Caco-2 (cell line): Measurements from ENCODE around the gene PARD3. TPM values are rescaled to one million over a fixed set of nuclear protein-coding genes. Genes with fewer than 3 reads are reported as not detected.

Experiments
- BruUV-seq: library from RNA; stranded (reverse); fragments of 400-500 nt; replicated peaks from 2 replicates; lab custom pipeline; 2021; lab: Mats Ljungman, UMichigan
- CTCF ChIA-PET: fragments of 300-600 bp; sonication (Branson Sonifier 250); formaldehyde crosslinking; loops from one replicate; lab custom pipeline; 2022; ENCODE audit warnings: antibody characterized with exemption; lab: Charles Lee
- POLR2A ChIA-PET: fragments of 300-600 bp; sonication (Branson Sonifier 250); formaldehyde crosslinking; loops from one replicate; lab custom pipeline; 2022; ENCODE audit warnings: antibody characterized with exemption; lab: Charles Lee
- DNase-seq, 2 experiments: peaks; one replicate each; pipeline versions ENCODE4 v3.0.0 to v3.0.0-alpha.2; 2020 to 2022
- H3K27me3 ChIP-seq: replicated peaks from 2 replicates; pipeline ENCODE4 v1.6.0; 2011; ENCODE audit warnings: low read length; ENCODE audit not compliant: control insufficient read depth, insufficient read depth
- H3K36me3 ChIP-seq: 2 replicates; pipeline ENCODE4 v1.5.1; 2011; ENCODE audit warnings: low read length; ENCODE audit not compliant: control insufficient read depth, insufficient read depth
- H3K4me1 ChIP-seq: fragments of 250-450 bp; sonication (Bioruptor Pico); 2 replicates; pipeline ENCODE4 v1.5.1; 2020; ENCODE audit warnings: mild to moderate bottlenecking
- H3K4me3 ChIP-seq: 2 replicates; pipeline ENCODE4 v1.5.1; 2011; ENCODE audit warnings: low read depth, mild to moderate bottlenecking, control low read depth, low read length
- H3K9me3 ChIP-seq: fragments of 250-450 bp; sonication (Bioruptor Pico); 2 replicates; pipeline ENCODE4 v1.5.1; 2020; ENCODE audit warnings: mild to moderate bottlenecking, moderate library complexity
- H3K27ac Mint-ChIP-seq: one replicate; pipeline ENCODE4 v1.8.0; 2022; ENCODE audit warnings: mixed read lengths; ENCODE audit not compliant: unreplicated experiment
- H3K27me3 Mint-ChIP-seq: one replicate; pipeline ENCODE4 v1.8.0; 2022; ENCODE audit warnings: mixed read lengths; ENCODE audit not compliant: insufficient read depth, unreplicated experiment
- H3K36me3 Mint-ChIP-seq: one replicate; pipeline ENCODE4 v1.8.0; 2022; ENCODE audit warnings: mild to moderate bottlenecking, mixed read lengths; ENCODE audit not compliant: insufficient read depth, unreplicated experiment
- H3K4me1 Mint-ChIP-seq: one replicate; pipeline ENCODE4 v1.8.0; 2022; ENCODE audit warnings: low read depth, mixed read lengths; ENCODE audit not compliant: unreplicated experiment
- H3K4me3 Mint-ChIP-seq: one replicate; pipeline ENCODE4 v1.8.0; 2022; ENCODE audit warnings: mild to moderate bottlenecking, moderate library complexity, mixed read lengths; ENCODE audit not compliant: unreplicated experiment
- H3K9me3 Mint-ChIP-seq: one replicate; pipeline ENCODE4 v1.8.0; 2022; ENCODE audit warnings: mixed read lengths; ENCODE audit not compliant: unreplicated experiment
- intact Hi-C: fragments of 100-400 bp; cut with micrococcal nuclease; formaldehyde crosslinking; loops from one replicate; pipeline ENCODE4 v1.10.0; 2022; ENCODE audit not compliant: unreplicated experiment
- total RNA-seq: library from RNA; stranded (reverse); gene quantifications from 2 replicates; pipeline ENCODE4 v1.2.3, GENCODE V29; 2022
- TF ChIP-seq, protein P1 (sequence below), 2 experiments: fragments of 200-600 bp in 1 of 2; IDR thresholded peaks; 1 replicate in 1 of 2; 2 replicates in 1 of 2; pipeline versions ENCODE4 v1.5.1 to v1.8.0; 2011 to 2022; ENCODE audit warnings: antibody characterized with exemption in 1 of 2, control low read depth in 1 of 2, inconsistent platforms in 1 of 2, low read depth in 1 of 2, low read length in 1 of 2, mild to moderate bottlenecking in 1 of 2, moderate library complexity in 1 of 2; ENCODE audit not compliant: insufficient read depth in 1 of 2, severe bottlenecking in 1 of 2, unreplicated experiment in 1 of 2

Gene PARD3
- total RNA-seq, 1 experiment from 2014 or later: 80.7 TPM

DNA sequence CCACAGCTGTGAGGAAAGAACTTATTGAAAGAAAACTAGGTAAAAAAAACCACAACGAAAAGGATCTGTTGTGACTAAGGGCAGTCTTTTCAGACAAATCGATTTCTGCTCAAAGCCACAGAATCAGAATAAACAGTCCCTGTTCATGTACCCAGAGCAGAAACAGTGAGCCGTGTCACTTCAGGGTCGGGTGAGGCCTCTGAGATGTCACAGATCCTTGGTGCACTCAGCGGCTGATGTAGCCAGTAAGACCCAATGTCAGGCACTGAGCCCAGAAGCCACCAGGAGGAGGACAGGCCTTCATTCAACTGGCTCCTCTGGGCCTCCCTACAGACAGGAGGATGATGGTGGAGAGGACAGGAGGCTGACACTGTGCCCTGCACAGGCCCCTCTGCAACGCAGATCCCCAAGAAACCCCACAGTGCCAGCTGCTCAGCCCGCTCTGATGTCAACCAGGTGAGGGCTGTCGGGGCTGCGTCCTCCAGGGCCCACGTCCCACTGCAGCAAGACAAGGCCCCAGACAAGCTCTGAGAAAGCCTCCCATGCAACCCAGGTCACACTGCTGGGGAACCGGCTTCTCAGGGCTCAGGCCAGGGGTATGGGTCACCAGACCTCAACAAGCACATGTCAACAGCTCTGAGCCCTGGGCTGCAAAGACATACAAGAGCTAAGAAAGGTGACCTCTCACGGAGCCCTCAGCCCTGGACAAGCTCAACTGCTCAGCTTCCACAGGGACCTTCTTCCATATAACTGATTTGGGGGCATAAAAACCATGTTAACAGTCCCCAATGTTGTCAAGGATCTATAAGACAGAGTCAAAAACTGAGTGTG, 190.6 kb downstream of the PARD3 start:
- no peaks in the 10 kb centered on the region for H3K9me3 Mint-ChIP-seq
- H3K36me3 Mint-ChIP-seq: peaks cover 11% of the 10 kb centered on the region
- TF ChIP-seq, protein P1, sequence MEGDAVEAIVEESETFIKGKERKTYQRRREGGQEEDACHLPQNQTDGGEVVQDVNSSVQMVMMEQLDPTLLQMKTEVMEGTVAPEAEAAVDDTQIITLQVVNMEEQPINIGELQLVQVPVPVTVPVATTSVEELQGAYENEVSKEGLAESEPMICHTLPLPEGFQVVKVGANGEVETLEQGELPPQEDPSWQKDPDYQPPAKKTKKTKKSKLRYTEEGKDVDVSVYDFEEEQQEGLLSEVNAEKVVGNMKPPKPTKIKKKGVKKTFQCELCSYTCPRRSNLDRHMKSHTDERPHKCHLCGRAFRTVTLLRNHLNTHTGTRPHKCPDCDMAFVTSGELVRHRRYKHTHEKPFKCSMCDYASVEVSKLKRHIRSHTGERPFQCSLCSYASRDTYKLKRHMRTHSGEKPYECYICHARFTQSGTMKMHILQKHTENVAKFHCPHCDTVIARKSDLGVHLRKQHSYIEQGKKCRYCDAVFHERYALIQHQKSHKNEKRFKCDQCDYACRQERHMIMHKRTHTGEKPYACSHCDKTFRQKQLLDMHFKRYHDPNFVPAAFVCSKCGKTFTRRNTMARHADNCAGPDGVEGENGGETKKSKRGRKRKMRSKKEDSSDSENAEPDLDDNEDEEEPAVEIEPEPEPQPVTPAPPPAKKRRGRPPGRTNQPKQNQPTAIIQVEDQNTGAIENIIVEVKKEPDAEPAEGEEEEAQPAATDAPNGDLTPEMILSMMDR (IDR thresholded peaks at IDR 0.05; ENCODE audit: insufficient read depth in 1 of 2, low read depth in 1 of 2, low read length in 1 of 2, severe bottlenecking in 1 of 2, unreplicated experiment in 1 of 2): no peak
- no peaks in the 10 kb centered on the region; the same call in 1 of the 2 replicates for H3K36me3 ChIP-seq
- H3K4me1 Mint-ChIP-seq: peaks cover 9% of the 10 kb centered on the region
- no peaks in the 10 kb centered on the region for H3K4me1 ChIP-seq
- H3K4me3 ChIP-seq: no peak overlapping the region
- no peak overlapping the region for H3K4me3 Mint-ChIP-seq
- ChIA-PET CTCF (interaction anchor here (1.3 kb wide), 1 partner anchor 14 kb away, joined by 3 read pairs; no protein-coding TSS in a partner anchor), POLR2A (no interaction called here)
- no peak overlapping the region for H3K27ac Mint-ChIP-seq
- H3K27me3 ChIP-seq: no peaks in the 10 kb centered on the region
- intact Hi-C loops: no loop called here
- no TSS peak for BruUV-seq
- no peaks in the 10 kb centered on the region for H3K9me3 ChIP-seq
- no peak for DNase-seq
- H3K27me3 Mint-ChIP-seq: no peaks in the 10 kb centered on the region

DNA sequence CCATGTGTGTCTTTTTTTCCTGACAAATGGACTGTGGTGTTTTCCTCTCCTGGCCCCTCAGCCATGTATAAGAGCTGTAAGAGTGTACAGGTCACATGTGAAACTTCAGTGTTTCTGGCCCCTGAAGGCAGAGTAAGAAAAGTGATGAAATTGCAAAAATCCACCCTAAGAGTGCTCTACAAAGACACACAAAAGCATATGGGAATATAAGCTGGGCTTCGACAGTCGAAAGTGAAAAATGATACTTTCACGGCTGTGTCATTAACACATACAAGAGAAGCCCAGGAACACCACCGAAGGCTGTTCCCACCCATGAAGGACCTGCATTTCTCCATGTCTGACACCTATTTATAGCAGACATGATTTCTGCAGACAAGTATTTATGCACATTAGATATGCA, 192.2 kb downstream of the PARD3 start:
- Histone ChIP-seq H3K36me3 (no peaks in the 10 kb centered on the region; the same call in 1 of the 2 replicates), H3K9me3 (no peaks in the 10 kb centered on the region), H3K27me3 (no peaks in the 10 kb centered on the region), H3K4me3 (no peak overlapping the region), H3K4me1 (no peaks in the 10 kb centered on the region)
- intact Hi-C loops: no loop called here
- Mint-ChIP-seq H3K4me1 (peaks cover 15% of the 10 kb centered on the region), H3K36me3 (peaks cover 11% of the 10 kb centered on the region), H3K27me3 (no peaks in the 10 kb centered on the region), H3K27ac (no peak overlapping the region), H3K4me3 (no peak overlapping the region), H3K9me3 (no peaks in the 10 kb centered on the region)
- no TSS peak for BruUV-seq
- no peak for DNase-seq
- POLR2A ChIA-PET: no interaction called here
- TF ChIP-seq, protein P1 (IDR thresholded peaks at IDR 0.05; ENCODE audit: insufficient read depth in 1 of 2, low read depth in 1 of 2, low read length in 1 of 2, severe bottlenecking in 1 of 2, unreplicated experiment in 1 of 2): no peak
- CTCF ChIA-PET: no interaction called here

DNA sequence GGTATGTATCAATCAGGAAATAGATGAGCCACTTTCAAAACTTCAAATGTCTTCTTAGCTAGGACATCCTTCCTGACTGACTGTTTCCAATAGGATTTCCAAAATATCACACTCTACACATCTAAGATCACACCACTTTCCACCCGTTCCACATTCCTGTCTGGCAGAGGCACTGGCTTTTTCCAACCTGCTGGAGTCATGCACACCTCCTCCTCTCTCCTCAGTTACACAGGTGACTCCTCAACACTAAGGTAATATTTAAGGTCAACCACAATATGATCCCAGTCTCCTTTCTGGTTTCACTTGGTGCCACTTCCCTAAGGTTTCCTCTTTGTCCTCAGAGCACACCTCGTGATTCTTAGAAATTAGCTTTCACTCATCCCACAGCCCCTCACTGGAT, 196.5 kb downstream of the PARD3 start:
- H3K27me3 ChIP-seq: no peaks in the 10 kb centered on the region
- H3K9me3 ChIP-seq: no peaks in the 10 kb centered on the region
- CTCF ChIA-PET: no interaction called here
- intact Hi-C loops: no loop called here
- POLR2A ChIA-PET: no interaction called here
- Mint-ChIP-seq H3K4me1 (peaks cover 15% of the 10 kb centered on the region), H3K27me3 (no peaks in the 10 kb centered on the region), H3K36me3 (peaks cover 6% of the 10 kb centered on the region), H3K9me3 (no peaks in the 10 kb centered on the region), H3K27ac (no peak overlapping the region), H3K4me3 (no peak overlapping the region)
- TF ChIP-seq, protein P1 (IDR thresholded peaks at IDR 0.05; ENCODE audit: insufficient read depth in 1 of 2, low read depth in 1 of 2, low read length in 1 of 2, severe bottlenecking in 1 of 2, unreplicated experiment in 1 of 2): no peak
- H3K36me3 ChIP-seq: no peaks in the 10 kb centered on the region
- no peak overlapping the region for H3K4me3 ChIP-seq
- H3K4me1 ChIP-seq: no peaks in the 10 kb centered on the region
- DNase-seq: no peak
- BruUV-seq: no TSS peak
